GM18498 (cell line): Measurements from ENCODE around the gene ANKRD11.
"Not testable (repeated sequence)": the region's sequence is repeated elsewhere in the genome, so short reads cannot be mapped to it uniquely, and the experiment has no call there.

Experiments
- ATAC-seq: cut with Tn5 transposase; IDR thresholded peaks from one replicate; pipeline ENCODE4 v1.9.1; 2021; ENCODE audit warnings: mild to moderate bottlenecking, moderate library complexity; ENCODE audit not compliant: unreplicated experiment

Gene ANKRD11

GRCh38 chr16:89369266-89369895, 121.0 kb downstream of the ANKRD11 start:
- ATAC-seq, result no peak

- no peak for ATAC-seq
Measured at GRCh38 chr16:89368604-89369249, 121.6 kb downstream of the ANKRD11 start.

GRCh38 chr16:89367538-89367915, 122.8 kb downstream of the ANKRD11 start:
- no peak for ATAC-seq

- no peak for ATAC-seq
Measured at GRCh38 chr16:89366561-89367537, 123.5 kb downstream of the ANKRD11 start.

- no peak for ATAC-seq
Measured at GRCh38 chr16:89365996-89366395, 124.4 kb downstream of the ANKRD11 start.

GRCh38 chr16:89365044-89365467, 125.3 kb downstream of the ANKRD11 start:
- no peak for ATAC-seq

DNA sequence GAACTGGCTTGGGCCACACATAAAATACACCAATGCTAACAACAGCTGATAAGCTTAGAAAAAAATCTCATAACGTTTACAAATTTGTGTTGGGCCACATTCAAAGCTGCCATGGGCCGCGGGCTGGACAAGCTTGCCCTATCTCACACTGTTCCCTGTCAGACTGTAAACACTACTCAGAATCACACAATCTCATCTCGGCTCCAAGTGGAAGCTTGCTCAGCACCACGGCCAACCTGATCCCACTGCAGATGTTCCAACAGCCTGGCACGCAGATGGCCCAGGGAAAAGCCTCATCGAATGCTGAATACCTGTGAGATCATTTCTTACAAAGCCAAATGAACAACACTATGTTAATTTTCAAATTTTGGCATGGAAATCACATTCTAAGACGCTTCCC, 125.8 kb downstream of the ANKRD11 start:
- no peak for ATAC-seq

DNA sequence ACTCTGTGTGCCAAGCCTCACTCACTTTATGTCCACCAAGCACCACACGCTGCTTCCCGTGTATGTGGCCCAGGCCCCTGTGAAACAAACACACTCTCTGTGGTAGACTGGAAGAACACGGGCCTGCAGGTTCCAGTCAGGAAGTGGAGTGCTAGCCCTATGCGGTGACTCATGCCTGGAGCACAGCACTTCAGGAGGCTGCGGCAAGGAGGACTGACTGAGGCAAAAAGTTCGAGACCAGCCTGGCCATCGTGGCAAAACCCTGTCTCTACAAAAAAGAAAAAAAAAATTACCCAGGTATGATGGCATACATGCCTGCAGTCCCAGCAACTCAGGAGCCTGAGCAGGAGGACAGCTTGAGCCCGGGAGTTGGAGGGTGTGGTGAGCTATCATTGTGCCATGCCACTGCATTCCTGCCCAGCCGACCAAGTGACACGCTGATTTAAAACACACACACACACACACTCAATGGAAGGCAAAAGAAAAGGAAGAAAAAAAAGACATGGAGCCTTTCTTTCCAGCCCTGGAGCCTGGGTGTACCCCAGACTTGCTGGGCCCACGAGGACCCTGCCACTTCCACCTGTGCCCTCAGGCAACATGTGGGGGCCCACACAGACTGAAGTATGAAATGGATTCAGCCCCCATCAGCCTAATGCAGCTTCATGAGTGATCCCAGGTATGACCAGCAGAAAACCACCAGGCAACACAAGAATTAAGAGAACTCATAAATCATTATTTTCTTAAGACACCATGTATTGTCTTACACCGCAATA, 126.6 kb downstream of the ANKRD11 start:
- no peak for ATAC-seq

- ATAC-seq, result not testable (repeated sequence)
Measured at GRCh38 chr16:89362540-89363223, 127.7 kb downstream of the ANKRD11 start.

DNA sequence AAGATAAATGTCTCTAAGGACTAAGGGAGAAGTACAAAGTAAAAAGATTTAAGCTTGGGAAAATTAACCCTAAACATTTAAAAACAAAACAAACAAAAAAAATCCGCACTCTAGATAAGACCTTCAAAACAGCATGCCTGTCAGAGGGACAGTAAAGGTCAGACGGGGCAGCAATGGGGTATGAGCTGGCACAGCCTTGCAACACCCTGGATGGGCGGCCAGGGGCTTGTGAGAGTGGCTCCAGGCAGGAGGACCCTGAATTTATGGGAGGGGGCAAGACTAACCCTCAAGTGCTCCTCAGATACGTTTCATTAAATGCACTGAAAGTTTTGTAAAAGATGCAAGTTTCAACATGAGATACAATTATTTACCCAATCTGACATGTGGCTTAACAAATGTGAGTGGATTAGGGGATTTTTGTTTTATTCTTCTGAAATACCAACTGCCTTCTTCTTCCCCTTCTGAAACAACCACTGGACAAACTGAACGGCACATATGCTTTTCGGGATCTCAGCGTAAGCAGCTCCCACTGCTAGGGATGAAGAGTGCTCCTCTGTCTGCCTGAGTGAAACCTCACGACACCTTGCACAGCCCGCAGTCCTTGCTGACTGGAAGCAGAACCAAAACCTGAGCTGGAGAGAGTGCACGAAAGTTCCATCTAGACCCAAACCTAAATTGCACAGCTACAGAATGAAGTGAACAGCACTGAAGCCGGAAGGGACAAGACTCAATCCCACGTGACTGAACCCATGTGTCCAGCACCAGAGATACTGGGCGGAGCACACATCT, 128.4 kb downstream of the ANKRD11 start:
- ATAC-seq, result peak; percentile 63

DNA sequence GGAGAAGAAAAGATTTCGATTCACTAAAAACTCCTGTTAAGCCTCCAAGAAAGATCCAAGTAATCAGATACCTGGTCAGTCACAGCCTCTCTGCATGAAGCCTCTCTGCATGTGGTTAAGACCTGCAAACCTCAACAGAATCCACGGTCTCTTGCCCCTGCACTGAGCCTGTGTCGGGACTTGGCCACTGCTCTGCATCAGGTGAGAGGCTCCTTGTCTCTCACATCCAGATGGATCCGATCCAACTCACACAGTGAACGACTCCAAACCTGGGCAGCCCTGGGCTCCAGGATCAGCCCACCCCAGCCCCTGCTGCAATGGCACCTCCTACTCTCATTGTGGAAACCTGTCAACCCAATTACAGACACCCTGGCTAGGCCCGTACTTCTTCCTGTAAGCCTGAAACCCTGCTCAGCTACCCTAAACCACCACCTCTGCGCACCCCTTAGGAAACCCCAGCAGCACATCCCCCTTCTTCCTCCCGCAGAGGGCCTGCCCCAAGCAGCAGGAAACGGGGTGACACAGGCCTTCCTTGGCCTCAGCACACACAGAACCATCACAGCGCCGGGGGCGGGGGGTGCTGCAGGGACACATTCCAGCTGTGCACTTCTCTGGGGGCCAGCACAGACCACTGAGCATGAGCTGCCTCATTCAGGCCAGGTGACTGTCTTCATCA, 129.5 kb downstream of the ANKRD11 start:
- ATAC-seq, result peak; percentile 55

- no peak for ATAC-seq
Measured at GRCh38 chr16:89359264-89360147, 130.9 kb downstream of the ANKRD11 start.

GRCh38 chr16:89358030-89359005, 132.0 kb downstream of the ANKRD11 start:
- ATAC-seq, result no peak

DNA sequence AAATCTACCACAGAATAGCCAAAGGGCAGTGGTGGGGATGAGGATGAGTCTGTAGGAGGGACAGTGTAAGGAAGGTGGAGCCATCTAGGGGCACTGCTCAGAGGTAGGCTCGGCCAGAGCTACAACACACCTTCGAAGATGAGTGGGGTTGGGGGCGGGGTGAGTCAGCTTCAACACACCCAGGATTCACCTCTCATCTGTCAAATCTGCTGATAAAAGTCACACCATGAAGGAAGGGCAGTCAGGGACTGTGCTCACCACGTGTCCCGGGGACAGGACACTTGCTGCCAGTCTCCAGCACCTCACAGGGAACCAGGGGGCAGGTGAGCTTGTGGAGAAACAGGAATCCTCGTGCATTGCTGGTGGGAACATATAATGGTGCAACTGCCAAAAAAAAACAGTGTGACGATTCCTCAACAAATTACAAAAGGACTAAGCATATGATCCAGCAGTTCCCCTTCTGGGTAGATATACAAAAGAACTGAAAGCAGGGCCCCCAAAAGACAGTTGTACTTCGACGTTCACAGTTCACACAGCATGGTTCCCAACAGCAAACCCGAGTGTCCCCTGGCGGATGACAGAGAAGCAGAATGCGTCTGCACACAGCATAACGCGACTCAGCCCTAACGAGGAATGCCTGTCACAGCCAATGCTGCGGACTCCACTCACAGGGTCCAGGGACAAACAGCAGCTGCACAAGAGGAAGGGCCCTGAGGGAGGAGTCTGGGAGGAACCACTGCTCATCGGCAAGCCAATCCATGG, 133.1 kb downstream of the ANKRD11 start:
- no peak for ATAC-seq

DNA sequence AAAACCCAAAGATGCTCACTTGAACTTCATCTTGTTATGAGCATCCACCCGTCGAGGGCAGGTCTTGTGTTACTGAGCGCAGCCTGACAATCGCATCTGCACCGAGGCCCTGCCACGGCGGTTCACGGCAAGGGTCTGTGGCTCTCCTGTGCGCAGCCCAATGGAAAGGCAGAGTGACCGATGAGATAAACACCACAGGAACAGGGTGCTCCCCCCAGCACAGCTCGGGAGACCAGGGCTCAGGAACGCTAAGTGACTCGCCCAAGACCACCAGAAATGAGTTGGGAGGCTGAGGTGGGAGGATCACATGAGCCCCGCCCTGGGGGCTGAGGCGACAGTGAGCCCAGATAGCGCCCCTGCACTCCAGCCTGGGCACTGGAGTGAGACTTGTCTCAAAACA, 134.7 kb downstream of the ANKRD11 start:
- no peak for ATAC-seq

- ATAC-seq, result no peak
Measured at GRCh38 chr16:89355007-89355406, 135.4 kb downstream of the ANKRD11 start.
